Vagina (tissue), 2 donors: Measurements from ENCODE around the gene NELFA. TPM values are rescaled to one million over a fixed set of nuclear protein-coding genes. Genes with fewer than 3 reads are reported as not detected.

Experiments used
- DNase-seq, 2 donors: peaks; one replicate each; pipeline ENCODE4 v3.0.0-alpha.2; 2017; ENCODE audit errors: extremely low spot score in 2 of 2
- H3K27ac ChIP-seq: fragments of 200-600 bp; sonication (generic); one replicate; pipeline ENCODE4 v1.5.1; 2019
- H3K27me3 ChIP-seq: fragments of 200-600 bp; sonication (generic); one replicate; pipeline ENCODE4 v1.5.1; 2019
- H3K36me3 ChIP-seq, 2 donors: fragments of 200-600 bp; sonication (generic); one replicate each; pipeline ENCODE4 v1.5.1; 2017 to 2019
- H3K4me1 ChIP-seq: fragments of 200-600 bp; sonication (generic); one replicate; pipeline ENCODE4 v1.5.1; 2019
- H3K4me3 ChIP-seq, 2 donors: fragments of 200-600 bp; sonication (generic); 1 replicate in 1 of 2; 2 replicates in 1 of 2; pipeline ENCODE4 v1.5.1; 2016 to 2019
- H3K9me3 ChIP-seq: fragments of 200-600 bp; sonication (generic); one replicate; pipeline ENCODE4 v1.5.1; 2019
- POLR2A ChIP-seq, 2 donors: fragments of 450-650 bp; IDR thresholded peaks; one replicate each; pipeline ENCODE4 v1.6.1; 2017; ENCODE audit warnings: antibody characterized with exemption in 2 of 2, mild to moderate bottlenecking in 2 of 2, moderate library complexity in 2 of 2
- POLR2AphosphoS5 ChIP-seq, 2 donors: sonication (generic); formaldehyde crosslinking; IDR thresholded peaks; one replicate each; pipeline ENCODE4 v1.9.0; 2017; ENCODE audit warnings: antibody characterized with exemption in 2 of 2, mild to moderate bottlenecking in 2 of 2, low read depth in 1 of 2; ENCODE audit not compliant: insufficient read depth in 1 of 2
- intact Hi-C: fragments of 100-400 bp; cut with DNase I; formaldehyde crosslinking; loops from one replicate; pipeline ENCODE4 v1.15.1; 2023
- total RNA-seq: library from RNA; depleted of rRNA; stranded (reverse); fragments of >200 nt; gene quantifications from one replicate; pipeline ENCODE4 v1.2.3, GENCODE V29; 2016
- TF ChIP-seq, protein P1 (sequence below), 3 experiments: fragments of 450-650 bp in 2 of 3; fragments of 200-600 bp in 1 of 3; sonication (generic) in 1 of 3; IDR thresholded peaks; one replicate each; pipeline ENCODE4 v1.5.1; 2017 to 2019; ENCODE audit warnings: antibody characterized with exemption in 3 of 3, mild to moderate bottlenecking in 2 of 3, moderate library complexity in 2 of 3

Gene NELFA
- total RNA-seq, 1 donor from 2014 or later: 19.6 TPM

- DNase-seq: no peak
- intact Hi-C loops: no loop called here
- no peaks in the 10 kb centered on the region for H3K9me3 ChIP-seq
- no peaks in the 10 kb centered on the region for H3K27me3 ChIP-seq
- H3K27ac ChIP-seq: no peak overlapping the region
- H3K4me1 ChIP-seq: no peaks in the 10 kb centered on the region
- H3K4me3 ChIP-seq: no peak overlapping the region
- peaks cover 0 to 8% of the 10 kb centered on the region in 2 donors for H3K36me3 ChIP-seq
- TF ChIP-seq, protein P1, sequence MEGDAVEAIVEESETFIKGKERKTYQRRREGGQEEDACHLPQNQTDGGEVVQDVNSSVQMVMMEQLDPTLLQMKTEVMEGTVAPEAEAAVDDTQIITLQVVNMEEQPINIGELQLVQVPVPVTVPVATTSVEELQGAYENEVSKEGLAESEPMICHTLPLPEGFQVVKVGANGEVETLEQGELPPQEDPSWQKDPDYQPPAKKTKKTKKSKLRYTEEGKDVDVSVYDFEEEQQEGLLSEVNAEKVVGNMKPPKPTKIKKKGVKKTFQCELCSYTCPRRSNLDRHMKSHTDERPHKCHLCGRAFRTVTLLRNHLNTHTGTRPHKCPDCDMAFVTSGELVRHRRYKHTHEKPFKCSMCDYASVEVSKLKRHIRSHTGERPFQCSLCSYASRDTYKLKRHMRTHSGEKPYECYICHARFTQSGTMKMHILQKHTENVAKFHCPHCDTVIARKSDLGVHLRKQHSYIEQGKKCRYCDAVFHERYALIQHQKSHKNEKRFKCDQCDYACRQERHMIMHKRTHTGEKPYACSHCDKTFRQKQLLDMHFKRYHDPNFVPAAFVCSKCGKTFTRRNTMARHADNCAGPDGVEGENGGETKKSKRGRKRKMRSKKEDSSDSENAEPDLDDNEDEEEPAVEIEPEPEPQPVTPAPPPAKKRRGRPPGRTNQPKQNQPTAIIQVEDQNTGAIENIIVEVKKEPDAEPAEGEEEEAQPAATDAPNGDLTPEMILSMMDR (IDR thresholded peaks at IDR 0.05): no peak
- TF ChIP-seq POLR2A (IDR thresholded peaks at IDR 0.05) (no peak), POLR2AphosphoS5 (IDR thresholded peaks at IDR 0.05; ENCODE audit: insufficient read depth in 1 of 2, low read depth in 1 of 2) (no peak)
These were observed 35.6 kb downstream of the NELFA start for GRCh38 chr4:1973218-1973617.

GRCh38 chr4:1972414-1972813 is 36.4 kb downstream of the NELFA start:
- DNase-seq: no peak
- intact Hi-C loops: no loop called here
- Histone ChIP-seq H3K27me3 (no peaks in the 10 kb centered on the region), H3K4me1 (no peaks in the 10 kb centered on the region), H3K36me3 (peaks cover 0 to 3% of the 10 kb centered on the region in 2 donors), H3K4me3 (no peak overlapping the region), H3K27ac (no peak overlapping the region), H3K9me3 (no peaks in the 10 kb centered on the region)
- TF ChIP-seq POLR2A (IDR thresholded peaks at IDR 0.05) (no peak), POLR2AphosphoS5 (IDR thresholded peaks at IDR 0.05; ENCODE audit: insufficient read depth in 1 of 2, low read depth in 1 of 2) (no peak)
- TF ChIP-seq, protein P1 (IDR thresholded peaks at IDR 0.05): no peak

GRCh38 chr4:1971456-1972200 is 37.1 kb downstream of the NELFA start:
- Histone ChIP-seq H3K27ac (no peak overlapping the region), H3K36me3 (peaks cover 0 to 3% of the 10 kb centered on the region in 2 donors), H3K4me1 (no peaks in the 10 kb centered on the region), H3K4me3 (no peak overlapping the region), H3K9me3 (no peaks in the 10 kb centered on the region), H3K27me3 (no peaks in the 10 kb centered on the region)
- TF ChIP-seq, protein P1 (IDR thresholded peaks at IDR 0.05): no peak
- TF ChIP-seq POLR2AphosphoS5 (IDR thresholded peaks at IDR 0.05; ENCODE audit: insufficient read depth in 1 of 2, low read depth in 1 of 2) (no peak), POLR2A (IDR thresholded peaks at IDR 0.05) (no peak)
- intact Hi-C loops: no loop called here
- DNase-seq: no peak

GRCh38 chr4:1970926-1971325 is 37.8 kb downstream of the NELFA start:
- intact Hi-C loops: no loop called here
- Histone ChIP-seq H3K36me3 (peaks cover 0 to 3% of the 10 kb centered on the region in 2 donors), H3K4me1 (no peaks in the 10 kb centered on the region), H3K4me3 (no peak overlapping the region), H3K27me3 (no peaks in the 10 kb centered on the region), H3K9me3 (no peaks in the 10 kb centered on the region), H3K27ac (no peak overlapping the region)
- no peak for DNase-seq
- TF ChIP-seq POLR2A (IDR thresholded peaks at IDR 0.05) (no peak), POLR2AphosphoS5 (IDR thresholded peaks at IDR 0.05; ENCODE audit: insufficient read depth in 1 of 2, low read depth in 1 of 2) (no peak)
- TF ChIP-seq, protein P1 (IDR thresholded peaks at IDR 0.05): no peak
